GM12878 (cell line): Measurements from ENCODE around the gene CTNNA2. TPM values are rescaled to one million over a fixed set of nuclear protein-coding genes. Genes with fewer than 3 reads are reported as not detected.

Experiments
- BHLHE40 ChIP-seq, 2 experiments: fragments of 450-650 bp in 1 of 2; IDR thresholded peaks; 2 replicates each; pipeline ENCODE4 v1.6.1; 2011 to 2017; ENCODE audit warnings: low read depth in 2 of 2, borderline replicate concordance in 1 of 2, improper control_type of control experiment in 1 of 2, low read length in 1 of 2, mild to moderate bottlenecking in 1 of 2
- CREM ChIP-seq: IDR thresholded peaks from 2 replicates; pipeline ENCODE4 v1.6.1; 2014; ENCODE audit warnings: antibody characterized with exemption, low read depth
- GABPA ChIP-seq: IDR thresholded peaks from 2 replicates; pipeline ENCODE4 v1.6.1; 2014; ENCODE audit warnings: antibody characterized with exemption, low read depth, mild to moderate bottlenecking, inconsistent platforms
- HCFC1 ChIP-seq: fragments of 150-350 bp; IDR thresholded peaks from 2 replicates; pipeline ENCODE4 v1.6.1; 2014; ENCODE audit warnings: low read length
- HDAC6 ChIP-seq: fragments of 200-600 bp; sonication (generic); IDR thresholded peaks from one replicate; pipeline ENCODE4 v1.8.0; 2017; ENCODE audit warnings: antibody characterized with exemption; ENCODE audit not compliant: unreplicated experiment
- MYB ChIP-seq: fragments of 150-350 bp; IDR thresholded peaks from 2 replicates; pipeline ENCODE4 v1.6.1; 2014; ENCODE audit warnings: mild to moderate bottlenecking, low read depth, low read length, borderline replicate concordance
- NFXL1 ChIP-seq: fragments of 450-650 bp; IDR thresholded peaks from 2 replicates; pipeline ENCODE4 v1.6.1; 2017; ENCODE audit warnings: antibody characterized with exemption, mild to moderate bottlenecking, borderline replicate concordance
- NR2C1 ChIP-seq: fragments of 450-650 bp; IDR thresholded peaks from 2 replicates; pipeline ENCODE4 v1.6.1; 2017; ENCODE audit warnings: antibody characterized with exemption, mild to moderate bottlenecking, moderate library complexity
- POLR2AphosphoS5 ChIP-seq: IDR thresholded peaks from 2 replicates; pipeline ENCODE4 v1.6.1; 2011; ENCODE audit warnings: mild to moderate bottlenecking, low read length, inconsistent platforms
- SREBF1 ChIP-seq: IDR thresholded peaks from 2 replicates; pipeline ENCODE4 v1.6.1; 2012; ENCODE audit warnings: mild to moderate bottlenecking, low read length
- STAT3 ChIP-seq: IDR thresholded peaks from 2 replicates; pipeline ENCODE4 v1.6.1; 2011; ENCODE audit warnings: low read depth, low read length, improper control_type of control experiment
- SUZ12 ChIP-seq: fragments of 200-600 bp; sonication (generic); IDR thresholded peaks from one replicate; pipeline ENCODE4 v1.6.1; 2018; ENCODE audit warnings: antibody characterized with exemption, mild to moderate bottlenecking; ENCODE audit not compliant: unreplicated experiment
- TBL1XR1 ChIP-seq: IDR thresholded peaks from 2 replicates; pipeline ENCODE4 v1.6.1; 2012; ENCODE audit warnings: low read depth, low read length, improper control_type of control experiment
- ZNF217 ChIP-seq: fragments of 450-650 bp; IDR thresholded peaks from 2 replicates; pipeline ENCODE4 v1.6.1; 2017; ENCODE audit warnings: antibody characterized with exemption, mild to moderate bottlenecking
- ZZZ3 ChIP-seq: IDR thresholded peaks from 2 replicates; pipeline ENCODE4 v1.6.1; 2011; ENCODE audit warnings: low read depth; ENCODE audit not compliant: control insufficient read depth, insufficient read length
- polyA plus RNA-seq, 11 experiments: library from polyadenylated mRNA; depleted of rRNA in 4 of 11; unstranded in 6 of 11; stranded (reverse) in 5 of 11; fragments of >200 nt; fragmentation: Nextera tagmentation in 4 of 11; fragmentation: Illumina TruSeq in 1 of 11; extraction: Ambion mirVana in 4 of 11; extraction: Trizol in 1 of 11; gene quantifications; 1 replicate in 1 of 11; 2 replicates in 10 of 11; pipeline versions ENCODE4 v1.2.1 to v1.2.3, GENCODE V29; 2011 to 2016; ENCODE audit warnings: inconsistent platforms in 2 of 11, missing spikeins in 2 of 11, low read depth in 1 of 11
- total RNA-seq, 4 experiments: library from RNA; depleted of rRNA in 3 of 4; stranded (reverse); fragments of >200 nt in 3 of 4; fragmentation: Illumina TruSeq in 1 of 4; extraction: Trizol in 1 of 4; gene quantifications; 2 replicates each; pipeline versions ENCODE4 v1.2.1 to v1.2.3, GENCODE V29; 2013 to 2021
- TF ChIP-seq, protein P1 (sequence below): IDR thresholded peaks from 2 replicates; pipeline ENCODE4 v1.6.1; 2012; ENCODE audit warnings: mild to moderate bottlenecking, low read depth, low read length
- TF ChIP-seq, protein P2 (sequence below): IDR thresholded peaks from 2 replicates; pipeline ENCODE4 v1.6.1; 2012; ENCODE audit warnings: low read depth, low read length, improper control_type of control experiment
- TF ChIP-seq, protein P3 (sequence below): fragments of 450-650 bp; IDR thresholded peaks from 2 replicates; pipeline ENCODE4 v1.6.1; 2017; ENCODE audit warnings: mild to moderate bottlenecking, moderate library complexity
- TF ChIP-seq, protein P4 (sequence below): fragments of 450-650 bp; formaldehyde crosslinking; IDR thresholded peaks from 2 replicates; pipeline ENCODE4 v1.4.0; 2020; ENCODE audit warnings: mild to moderate bottlenecking, moderate library complexity

CTNNA2 gene
- total and polyA plus RNA-seq, 10 of the 15 experiments (the other 5 are each of a cell fraction or from before 2014, with no cell fraction given) = 2.4 to 36.2 (median 6.6) TPM

DNA sequence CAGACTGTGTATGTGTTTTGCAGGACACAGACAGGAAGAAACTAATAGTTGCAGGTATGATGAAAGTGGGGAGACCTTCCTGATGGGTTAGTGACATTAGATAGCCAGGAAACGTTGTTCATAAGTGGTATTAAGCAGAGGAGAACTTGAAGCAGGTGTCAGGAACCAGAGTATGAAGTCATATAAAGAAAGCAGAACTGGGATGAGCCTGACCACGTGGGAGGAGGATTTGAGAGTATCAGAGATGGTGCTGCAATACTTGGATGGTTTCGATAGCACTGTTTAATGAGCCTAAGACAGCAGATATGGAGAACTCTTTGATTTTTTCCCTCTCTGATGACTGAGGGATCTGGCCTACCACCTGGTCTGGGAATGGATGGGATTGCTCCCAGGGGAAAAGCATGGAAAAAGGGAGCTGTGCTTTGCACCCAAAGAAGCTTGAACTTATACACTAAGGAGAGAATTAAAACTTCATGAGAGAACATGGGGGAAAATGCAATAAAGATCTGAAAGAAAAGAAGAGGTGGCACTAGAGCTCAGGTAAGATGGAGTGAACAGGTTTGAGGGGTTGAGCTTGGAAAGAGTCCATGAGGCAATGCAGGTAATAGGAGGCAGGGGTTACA is 1017.7 kb downstream of the CTNNA2 start (continued):
- TF ChIP-seq, protein P1, sequence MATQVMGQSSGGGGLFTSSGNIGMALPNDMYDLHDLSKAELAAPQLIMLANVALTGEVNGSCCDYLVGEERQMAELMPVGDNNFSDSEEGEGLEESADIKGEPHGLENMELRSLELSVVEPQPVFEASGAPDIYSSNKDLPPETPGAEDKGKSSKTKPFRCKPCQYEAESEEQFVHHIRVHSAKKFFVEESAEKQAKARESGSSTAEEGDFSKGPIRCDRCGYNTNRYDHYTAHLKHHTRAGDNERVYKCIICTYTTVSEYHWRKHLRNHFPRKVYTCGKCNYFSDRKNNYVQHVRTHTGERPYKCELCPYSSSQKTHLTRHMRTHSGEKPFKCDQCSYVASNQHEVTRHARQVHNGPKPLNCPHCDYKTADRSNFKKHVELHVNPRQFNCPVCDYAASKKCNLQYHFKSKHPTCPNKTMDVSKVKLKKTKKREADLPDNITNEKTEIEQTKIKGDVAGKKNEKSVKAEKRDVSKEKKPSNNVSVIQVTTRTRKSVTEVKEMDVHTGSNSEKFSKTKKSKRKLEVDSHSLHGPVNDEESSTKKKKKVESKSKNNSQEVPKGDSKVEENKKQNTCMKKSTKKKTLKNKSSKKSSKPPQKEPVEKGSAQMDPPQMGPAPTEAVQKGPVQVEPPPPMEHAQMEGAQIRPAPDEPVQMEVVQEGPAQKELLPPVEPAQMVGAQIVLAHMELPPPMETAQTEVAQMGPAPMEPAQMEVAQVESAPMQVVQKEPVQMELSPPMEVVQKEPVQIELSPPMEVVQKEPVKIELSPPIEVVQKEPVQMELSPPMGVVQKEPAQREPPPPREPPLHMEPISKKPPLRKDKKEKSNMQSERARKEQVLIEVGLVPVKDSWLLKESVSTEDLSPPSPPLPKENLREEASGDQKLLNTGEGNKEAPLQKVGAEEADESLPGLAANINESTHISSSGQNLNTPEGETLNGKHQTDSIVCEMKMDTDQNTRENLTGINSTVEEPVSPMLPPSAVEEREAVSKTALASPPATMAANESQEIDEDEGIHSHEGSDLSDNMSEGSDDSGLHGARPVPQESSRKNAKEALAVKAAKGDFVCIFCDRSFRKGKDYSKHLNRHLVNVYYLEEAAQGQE = no peak
- TF ChIP-seq, protein P2, sequence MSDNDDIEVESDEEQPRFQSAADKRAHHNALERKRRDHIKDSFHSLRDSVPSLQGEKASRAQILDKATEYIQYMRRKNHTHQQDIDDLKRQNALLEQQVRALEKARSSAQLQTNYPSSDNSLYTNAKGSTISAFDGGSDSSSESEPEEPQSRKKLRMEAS = no peak; the same call in 1 of the 2 replicates
- TF ChIP-seq BHLHE40 (IDR thresholded peaks at IDR 0.05; ENCODE audit: borderline replicate concordance in 1 of 2, low read depth in 2 of 2, low read length in 1 of 2) (peak in 1 of 2 experiments; percentile 62; a peak in 2 of 4 replicates), HDAC6 (no peak), CREM (peak; percentile 59; the same call in 1 of the 2 replicates), ZZZ3 (no peak), MYB (no peak), ZNF217 (0 out of 2 replicates have a peak, but pooled peaks have one; percentile 48), NR2C1 (no peak), STAT3 (no peak), NFXL1 (no peak), HCFC1 (no peak), GABPA (no peak), SREBF1 (no peak), POLR2AphosphoS5 (no peak), SUZ12 (no peak), TBL1XR1 (no peak)
- TF ChIP-seq, protein P3, sequence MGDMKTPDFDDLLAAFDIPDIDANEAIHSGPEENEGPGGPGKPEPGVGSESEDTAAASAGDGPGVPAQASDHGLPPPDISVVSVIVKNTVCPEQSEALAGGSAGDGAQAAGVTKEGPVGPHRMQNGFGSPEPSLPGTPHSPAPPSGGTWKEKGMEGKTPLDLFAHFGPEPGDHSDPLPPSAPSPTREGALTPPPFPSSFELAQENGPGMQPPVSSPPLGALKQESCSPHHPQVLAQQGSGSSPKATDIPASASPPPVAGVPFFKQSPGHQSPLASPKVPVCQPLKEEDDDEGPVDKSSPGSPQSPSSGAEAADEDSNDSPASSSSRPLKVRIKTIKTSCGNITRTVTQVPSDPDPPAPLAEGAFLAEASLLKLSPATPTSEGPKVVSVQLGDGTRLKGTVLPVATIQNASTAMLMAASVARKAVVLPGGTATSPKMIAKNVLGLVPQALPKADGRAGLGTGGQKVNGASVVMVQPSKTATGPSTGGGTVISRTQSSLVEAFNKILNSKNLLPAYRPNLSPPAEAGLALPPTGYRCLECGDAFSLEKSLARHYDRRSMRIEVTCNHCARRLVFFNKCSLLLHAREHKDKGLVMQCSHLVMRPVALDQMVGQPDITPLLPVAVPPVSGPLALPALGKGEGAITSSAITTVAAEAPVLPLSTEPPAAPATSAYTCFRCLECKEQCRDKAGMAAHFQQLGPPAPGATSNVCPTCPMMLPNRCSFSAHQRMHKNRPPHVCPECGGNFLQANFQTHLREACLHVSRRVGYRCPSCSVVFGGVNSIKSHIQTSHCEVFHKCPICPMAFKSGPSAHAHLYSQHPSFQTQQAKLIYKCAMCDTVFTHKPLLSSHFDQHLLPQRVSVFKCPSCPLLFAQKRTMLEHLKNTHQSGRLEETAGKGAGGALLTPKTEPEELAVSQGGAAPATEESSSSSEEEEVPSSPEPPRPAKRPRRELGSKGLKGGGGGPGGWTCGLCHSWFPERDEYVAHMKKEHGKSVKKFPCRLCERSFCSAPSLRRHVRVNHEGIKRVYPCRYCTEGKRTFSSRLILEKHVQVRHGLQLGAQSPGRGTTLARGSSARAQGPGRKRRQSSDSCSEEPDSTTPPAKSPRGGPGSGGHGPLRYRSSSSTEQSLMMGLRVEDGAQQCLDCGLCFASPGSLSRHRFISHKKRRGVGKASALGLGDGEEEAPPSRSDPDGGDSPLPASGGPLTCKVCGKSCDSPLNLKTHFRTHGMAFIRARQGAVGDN = peak; percentile 67
- TF ChIP-seq, protein P4, sequence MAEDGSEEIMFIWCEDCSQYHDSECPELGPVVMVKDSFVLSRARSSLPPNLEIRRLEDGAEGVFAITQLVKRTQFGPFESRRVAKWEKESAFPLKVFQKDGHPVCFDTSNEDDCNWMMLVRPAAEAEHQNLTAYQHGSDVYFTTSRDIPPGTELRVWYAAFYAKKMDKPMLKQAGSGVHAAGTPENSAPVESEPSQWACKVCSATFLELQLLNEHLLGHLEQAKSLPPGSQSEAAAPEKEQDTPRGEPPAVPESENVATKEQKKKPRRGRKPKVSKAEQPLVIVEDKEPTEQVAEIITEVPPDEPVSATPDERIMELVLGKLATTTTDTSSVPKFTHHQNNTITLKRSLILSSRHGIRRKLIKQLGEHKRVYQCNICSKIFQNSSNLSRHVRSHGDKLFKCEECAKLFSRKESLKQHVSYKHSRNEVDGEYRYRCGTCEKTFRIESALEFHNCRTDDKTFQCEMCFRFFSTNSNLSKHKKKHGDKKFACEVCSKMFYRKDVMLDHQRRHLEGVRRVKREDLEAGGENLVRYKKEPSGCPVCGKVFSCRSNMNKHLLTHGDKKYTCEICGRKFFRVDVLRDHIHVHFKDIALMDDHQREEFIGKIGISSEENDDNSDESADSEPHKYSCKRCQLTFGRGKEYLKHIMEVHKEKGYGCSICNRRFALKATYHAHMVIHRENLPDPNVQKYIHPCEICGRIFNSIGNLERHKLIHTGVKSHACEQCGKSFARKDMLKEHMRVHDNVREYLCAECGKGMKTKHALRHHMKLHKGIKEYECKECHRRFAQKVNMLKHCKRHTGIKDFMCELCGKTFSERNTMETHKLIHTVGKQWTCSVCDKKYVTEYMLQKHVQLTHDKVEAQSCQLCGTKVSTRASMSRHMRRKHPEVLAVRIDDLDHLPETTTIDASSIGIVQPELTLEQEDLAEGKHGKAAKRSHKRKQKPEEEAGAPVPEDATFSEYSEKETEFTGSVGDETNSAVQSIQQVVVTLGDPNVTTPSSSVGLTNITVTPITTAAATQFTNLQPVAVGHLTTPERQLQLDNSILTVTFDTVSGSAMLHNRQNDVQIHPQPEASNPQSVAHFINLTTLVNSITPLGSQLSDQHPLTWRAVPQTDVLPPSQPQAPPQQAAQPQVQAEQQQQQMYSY (CRISPR knock-in tag) = no peak
